WERI-Rb-1 (cell line): ENCODE data around the gene GNPDA1.
A peak's percentile ranks its signal among the peaks of the same experiment; 100 is the strongest.

ENCODE experiments used
- DNase-seq: peaks from one replicate; pipeline ENCODE4 v3.0.0-alpha.2; 2020
- H3K27ac ChIP-seq: fragments of 250-450 bp; sonication (Bioruptor Pico); 2 replicates; pipeline ENCODE4 v1.5.1; 2020; ENCODE audit warnings: mild to moderate bottlenecking, moderate library complexity
- H3K27me3 ChIP-seq: fragments of 250-450 bp; sonication (Bioruptor Pico); 2 replicates; pipeline ENCODE4 v1.5.1; 2021; ENCODE audit warnings: mild to moderate bottlenecking, low read depth, moderate library complexity; ENCODE audit not compliant: insufficient read depth, severe bottlenecking
- H3K36me3 ChIP-seq: fragments of 250-450 bp; sonication (Bioruptor Pico); 2 replicates; pipeline ENCODE4 v1.5.1; 2020; ENCODE audit warnings: mild to moderate bottlenecking, moderate library complexity
- H3K4me3 ChIP-seq: 2 replicates; pipeline ENCODE4 v1.5.1; 2011; ENCODE audit warnings: low read depth, mild to moderate bottlenecking, control low read depth, low read length
- H3K9me3 ChIP-seq: fragments of 250-450 bp; sonication (Bioruptor Pico); 2 replicates; pipeline ENCODE4 v1.5.1; 2021; ENCODE audit warnings: mild to moderate bottlenecking, moderate library complexity; ENCODE audit not compliant: severe bottlenecking
- CTCF ChIP-seq: IDR thresholded peaks from 2 replicates; pipeline ENCODE4 v1.5.1; 2011; ENCODE audit warnings: low read depth, mild to moderate bottlenecking, control low read depth, inconsistent platforms, low read length

The GNPDA1 gene

GRCh38 chr5:141965071-141965470 is 47.8 kb downstream of the GNPDA1 start:
- no peak for DNase-seq
- H3K36me3 ChIP-seq, result no peaks in the 10 kb centered on the region
- no peaks in the 10 kb centered on the region for H3K27me3 ChIP-seq
- H3K9me3 ChIP-seq, result no peaks in the 10 kb centered on the region
- H3K4me3 ChIP-seq, result no peak overlapping the region
- no peak for TF ChIP-seq CTCF
- H3K27ac ChIP-seq, result no peak overlapping the region

GRCh38 chr5:141963701-141964100 is 49.1 kb downstream of the GNPDA1 start:
- DNase-seq, result no peak
- no peak overlapping the region for H3K27ac ChIP-seq
- H3K27me3 ChIP-seq, result no peaks in the 10 kb centered on the region
- H3K4me3 ChIP-seq, result no peak overlapping the region
- H3K36me3 ChIP-seq, result no peaks in the 10 kb centered on the region
- no peaks in the 10 kb centered on the region for H3K9me3 ChIP-seq
- no peak for TF ChIP-seq CTCF

GRCh38 chr5:141961466-141961865 is 51.4 kb downstream of the GNPDA1 start:
- H3K4me3 ChIP-seq, result no peak overlapping the region

GRCh38 chr5:141960449-141961323 is 52.1 kb downstream of the GNPDA1 start:
- peak; percentile 84 for TF ChIP-seq CTCF
- H3K36me3 ChIP-seq, result no peaks in the 10 kb centered on the region

More at GRCh38 chr5:141961466-141961865, 51.4 kb downstream of the GNPDA1 start:
- Histone ChIP-seq H3K9me3 (no peaks in the 10 kb centered on the region), H3K27me3 (no peaks in the 10 kb centered on the region), H3K27ac (no peak overlapping the region), H3K36me3 (no peaks in the 10 kb centered on the region)
- TF ChIP-seq CTCF, result no peak
- no peak for DNase-seq

GRCh38 chr5:141960018-141960417 is 52.8 kb downstream of the GNPDA1 start:
- peak; percentile 59 for DNase-seq
- no peak overlapping the region for H3K4me3 ChIP-seq
- TF ChIP-seq CTCF, result peak; percentile 69

More at GRCh38 chr5:141960449-141961323, 52.1 kb downstream of the GNPDA1 start:
- H3K9me3 ChIP-seq, result no peaks in the 10 kb centered on the region
- no peaks in the 10 kb centered on the region for H3K27me3 ChIP-seq
- no peak overlapping the region for H3K27ac ChIP-seq
- DNase-seq, result peak; percentile 87
- H3K4me3 ChIP-seq, result no peak overlapping the region

More at GRCh38 chr5:141960018-141960417, 52.8 kb downstream of the GNPDA1 start:
- Histone ChIP-seq H3K27me3 (no peaks in the 10 kb centered on the region), H3K9me3 (no peaks in the 10 kb centered on the region), H3K36me3 (no peaks in the 10 kb centered on the region), H3K27ac (no peak overlapping the region)
